CD14-positive monocyte (primary cell): ENCODE measurements around the gene POFUT2. TPM values are rescaled to one million over a fixed set of nuclear protein-coding genes. Genes with fewer than 3 reads are reported as not detected.

Experiments used
- DNase-seq, 3 donors: peaks; one replicate each; pipeline ENCODE4 v3.0.0-alpha.2; 2011 to 2022
- H2AFZ ChIP-seq: 2 replicates; pipeline ENCODE4 v1.6.0; 2012; ENCODE audit warnings: mild to moderate bottlenecking, low read depth, low read length, inconsistent platforms; ENCODE audit not compliant: insufficient read depth, poor library complexity, severe bottlenecking
- H3K27ac ChIP-seq, 2 donors: 1 replicate in 1 of 2; 2 replicates in 1 of 2; pipeline ENCODE4 v1.5.1; 2012 to 2013; ENCODE audit warnings: low read length in 2 of 2, control low read depth in 1 of 2, inconsistent platforms in 1 of 2, low read depth in 1 of 2, mild to moderate bottlenecking in 1 of 2
- H3K27me3 ChIP-seq, 2 donors: one replicate each; pipeline versions ENCODE4 v1.6.0 to v1.6.1; 2011 to 2013; ENCODE audit warnings: low read length in 2 of 2; ENCODE audit not compliant: control insufficient read depth in 2 of 2, insufficient read depth in 2 of 2
- H3K36me3 ChIP-seq, 2 donors: replicated peaks in 1 of 2; 1 replicate in 1 of 2; 2 replicates in 1 of 2; pipeline versions ENCODE4 v1.5.1 to v1.6.1; 2012 to 2013; ENCODE audit warnings: low read length in 2 of 2, control low read depth in 1 of 2, inconsistent platforms in 1 of 2, mild to moderate bottlenecking in 1 of 2; ENCODE audit not compliant: insufficient read depth in 2 of 2, control insufficient read depth in 1 of 2
- H3K4me1 ChIP-seq, 2 donors: 1 replicate in 1 of 2; 2 replicates in 1 of 2; pipeline versions ENCODE4 v1.5.1 to v1.6.1; 2012 to 2013; ENCODE audit warnings: low read length in 2 of 2, control low read depth in 1 of 2, inconsistent platforms in 1 of 2, mild to moderate bottlenecking in 1 of 2, moderate library complexity in 1 of 2; ENCODE audit not compliant: insufficient read depth in 2 of 2, control insufficient read depth in 1 of 2
- H3K4me2 ChIP-seq: replicated peaks from 2 replicates; pipeline ENCODE3; 2012; ENCODE audit warnings: low read length, moderate library complexity, mild to moderate bottlenecking; ENCODE audit not compliant: poor library complexity, severe bottlenecking; ENCODE audit errors: extremely low read depth
- H3K4me3 ChIP-seq, 3 experiments: fragments of 200-600 bp in 1 of 3; sonication (generic) in 1 of 3; replicated peaks in 1 of 3; 1 replicate in 2 of 3; 2 replicates in 1 of 3; pipeline ENCODE4 v1.5.1; 2011 to 2013; ENCODE audit warnings: low read length in 3 of 3, mild to moderate bottlenecking in 3 of 3, control low read depth in 2 of 3, low read depth in 2 of 3, inconsistent platforms in 1 of 3, moderate library complexity in 1 of 3
- H3K79me2 ChIP-seq: 2 replicates; pipeline ENCODE4 v1.6.0; 2012; ENCODE audit warnings: mild to moderate bottlenecking, control low read depth, inconsistent platforms, low read length, moderate library complexity; ENCODE audit not compliant: insufficient read depth
- H3K9ac ChIP-seq: 2 replicates; pipeline ENCODE4 v1.6.0; 2017; ENCODE audit warnings: low read length, mild to moderate bottlenecking; ENCODE audit not compliant: insufficient read depth, poor library complexity, severe bottlenecking
- H3K9me3 ChIP-seq, 2 donors: replicated peaks in 1 of 2; 1 replicate in 1 of 2; 2 replicates in 1 of 2; pipeline versions ENCODE4 v1.5.1 to v1.6.1; 2012 to 2013; ENCODE audit warnings: low read length in 2 of 2, control low read depth in 1 of 2; ENCODE audit not compliant: control insufficient read depth in 1 of 2, insufficient read depth in 1 of 2
- H4K20me1 ChIP-seq: 2 replicates; pipeline ENCODE4 v1.6.0; 2012; ENCODE audit warnings: mild to moderate bottlenecking, low read length, control low read depth, moderate library complexity; ENCODE audit not compliant: insufficient read depth
- H3K27ac Mint-ChIP-seq, 7 donors: one replicate each; pipeline ENCODE4 v1.8.0; 2020; ENCODE audit warnings: mild to moderate bottlenecking in 7 of 7, mixed read lengths in 7 of 7, moderate library complexity in 6 of 7, inconsistent platforms in 2 of 7
- H3K27me3 Mint-ChIP-seq, 3 donors: one replicate each; pipeline ENCODE4 v1.8.0; 2021 to 2022; ENCODE audit warnings: low read depth in 3 of 3, mild to moderate bottlenecking in 3 of 3, mixed read lengths in 3 of 3, moderate library complexity in 3 of 3, inconsistent platforms in 1 of 3
- H3K36me3 Mint-ChIP-seq, 2 donors: one replicate each; pipeline ENCODE4 v1.8.0; 2020; ENCODE audit warnings: mixed read lengths in 2 of 2, inconsistent platforms in 1 of 2, mild to moderate bottlenecking in 1 of 2
- H3K4me1 Mint-ChIP-seq: one replicate; pipeline ENCODE4 v1.8.0; 2020; ENCODE audit warnings: mild to moderate bottlenecking, mixed read lengths
- H3K4me3 Mint-ChIP-seq, 2 donors: one replicate each; pipeline ENCODE4 v1.8.0; 2020; ENCODE audit warnings: mild to moderate bottlenecking in 2 of 2, mixed read lengths in 2 of 2, moderate library complexity in 1 of 2
- H3K9me3 Mint-ChIP-seq, 7 donors: one replicate each; pipeline ENCODE4 v1.8.0; 2020 to 2022; ENCODE audit warnings: mixed read lengths in 7 of 7, mild to moderate bottlenecking in 6 of 7, moderate library complexity in 6 of 7, inconsistent platforms in 2 of 7
- CTCF ChIP-seq: fragments of 200-600 bp; IDR thresholded peaks from one replicate; pipeline ENCODE4 v1.8.0; 2022; ENCODE audit warnings: antibody characterized with exemption, mild to moderate bottlenecking
- WGBS: methylation state at CpG from one replicate; pipeline ENCODE4 v1.1.5; 2013; ENCODE audit warnings: missing lambda C conversion rate; ENCODE audit not compliant: insufficient coverage; 5-methylcytosine and 5-hydroxymethylcytosine counted together
- intact Hi-C, 2 donors: fragments of 100-400 bp; cut with micrococcal nuclease; formaldehyde crosslinking; loops; one replicate each; pipeline versions ENCODE4 v1.15.0 to v1.15.1; 2023
- polyA plus RNA-seq, 3 donors: library from polyadenylated mRNA; depleted of rRNA in 1 of 3; unstranded in 2 of 3; stranded (reverse) in 1 of 3; fragments of 300-500 nt in 2 of 3; fragments of >200 nt in 1 of 3; fragmentation: Illumina TruSeq in 2 of 3; gene quantifications; 1 replicate in 2 of 3; 2 replicates in 1 of 3; pipeline ENCODE4 v1.2.3, GENCODE V29; 2012 to 2021

The POFUT2 gene
- polyA plus RNA-seq, 3 donors, result 1.8 to 21.3 (median 2.8) TPM

GRCh38 chr21:45313682-45314081 lies 26.0 kb upstream of the POFUT2 start:
- Histone ChIP-seq H3K4me1 (peaks cover 3 to 6% of the 10 kb centered on the region in 2 donors), H3K36me3 (no peaks in the 10 kb centered on the region), H3K79me2 (no peaks in the 10 kb centered on the region), H3K27ac (no peak overlapping the region), H3K27me3 (no peaks in the 10 kb centered on the region), H3K4me2 (no peak overlapping the region), H3K9me3 (no peaks in the 10 kb centered on the region), H2AFZ (no peak overlapping the region), H3K9ac (no peak overlapping the region), H4K20me1 (no peaks in the 10 kb centered on the region), H3K4me3 (no peak overlapping the region)
- Mint-ChIP-seq H3K36me3 (no peaks in the 10 kb centered on the region), H3K9me3 (peaks cover 0 to 10% (median 0%) of the 10 kb centered on the region in 7 donors), H3K27me3 (peaks cover 0 to 9% (median 5%) of the 10 kb centered on the region in 3 donors), H3K4me1 (peaks cover 8% of the 10 kb centered on the region), H3K27ac (no peak overlapping the region), H3K4me3 (no peak overlapping the region)
- no CpG with 5 or more reads among the region's 3 CpGs for WGBS
- TF ChIP-seq CTCF, result no peak
- DNase-seq, result no peak
- intact Hi-C loops, result no loop called here

- Histone ChIP-seq H3K9ac (no peak overlapping the region), H3K27ac (no peak overlapping the region), H3K4me1 (peaks cover 6 to 10% of the 10 kb centered on the region in 2 donors), H3K9me3 (no peaks in the 10 kb centered on the region), H4K20me1 (no peaks in the 10 kb centered on the region), H3K27me3 (no peaks in the 10 kb centered on the region), H3K36me3 (no peaks in the 10 kb centered on the region), H3K4me2 (no peak overlapping the region), H2AFZ (no peak overlapping the region), H3K4me3 (no peak overlapping the region), H3K79me2 (no peaks in the 10 kb centered on the region)
- DNase-seq, result no peak
- intact Hi-C loops, result no loop called here
- peaks cover 4 to 12% (median 7%) of the 10 kb centered on the region in 3 donors for H3K27me3 Mint-ChIP-seq
- no peak for TF ChIP-seq CTCF
- peak overlapping the region in 1 of 7 donors; percentile 19 for H3K27ac Mint-ChIP-seq
- no peak overlapping the region for H3K4me3 Mint-ChIP-seq
- 87% methylated on average over 12 of the region's 14 CpGs for WGBS
- no peaks in the 10 kb centered on the region for H3K36me3 Mint-ChIP-seq
- H3K9me3 Mint-ChIP-seq, result peaks cover 0 to 10% (median 0%) of the 10 kb centered on the region in 7 donors
- H3K4me1 Mint-ChIP-seq, result peaks cover 15% of the 10 kb centered on the region
These were observed 25.3 kb upstream of the POFUT2 start for GRCh38 chr21:45313015-45313414.
